Activated B cell treated with CpG ODN at 0.5 μM for 24 hours (primary cell): ENCODE results near the gene PRUNE2. TPM values are rescaled to one million over a fixed set of nuclear protein-coding genes. Genes with fewer than 3 reads are reported as not detected.

Source experiments
- ATAC-seq: fragments of 200-7000 bp; cut with Tn5 transposase; one replicate; pipeline ENCODE4 v1.10.0; 2021; ENCODE audit warnings: low read depth, mild to moderate bottlenecking, moderate library complexity
- CTCF ChIA-PET: fragments of 350-600 bp; sonication (Branson Sonifier 250); formaldehyde crosslinking; loops from one replicate; lab custom pipeline; 2021; ENCODE audit warnings: antibody characterized with exemption; lab: Charles Lee
- POLR2A ChIA-PET: fragments of 350-600 bp; sonication (Branson Sonifier 250); formaldehyde crosslinking; loops from one replicate; lab custom pipeline; 2021; ENCODE audit warnings: antibody characterized with exemption; lab: Charles Lee
- DNase-seq: peaks from one replicate; pipeline ENCODE4 v3.0.0; 2022
- H3K27ac Mint-ChIP-seq: one replicate; pipeline ENCODE4 v1.8.0; 2020; ENCODE audit warnings: mixed read lengths
- H3K27me3 Mint-ChIP-seq: one replicate; pipeline ENCODE4 v1.8.0; 2021; ENCODE audit warnings: mixed read lengths
- H3K36me3 Mint-ChIP-seq: one replicate; pipeline ENCODE4 v1.8.0; 2021; ENCODE audit warnings: low read depth, mixed read lengths
- H3K4me1 Mint-ChIP-seq: one replicate; pipeline ENCODE4 v1.8.0; 2021; ENCODE audit warnings: mixed read lengths
- H3K4me3 Mint-ChIP-seq: one replicate; pipeline ENCODE4 v1.8.0; 2020; ENCODE audit warnings: mild to moderate bottlenecking, mixed read lengths
- H3K9me3 Mint-ChIP-seq: one replicate; pipeline ENCODE4 v1.8.0; 2020; ENCODE audit warnings: mixed read lengths
- intact Hi-C: fragments of 100-400 bp; cut with micrococcal nuclease; formaldehyde crosslinking; loops from one replicate; pipeline ENCODE4 v1.15.1; 2024
- total RNA-seq: library from RNA; stranded (reverse); gene quantifications from 2 replicates; pipeline ENCODE4 v1.2.3, GENCODE V29; 2022
- TF ChIP-seq, protein P1 (sequence below): fragments of 200-600 bp; IDR thresholded peaks from one replicate; pipeline ENCODE4 v1.8.0; 2022; ENCODE audit warnings: antibody characterized with exemption, mild to moderate bottlenecking

PRUNE2 gene
- total RNA-seq, 1 donor from 2014 or later = not detected

DNA sequence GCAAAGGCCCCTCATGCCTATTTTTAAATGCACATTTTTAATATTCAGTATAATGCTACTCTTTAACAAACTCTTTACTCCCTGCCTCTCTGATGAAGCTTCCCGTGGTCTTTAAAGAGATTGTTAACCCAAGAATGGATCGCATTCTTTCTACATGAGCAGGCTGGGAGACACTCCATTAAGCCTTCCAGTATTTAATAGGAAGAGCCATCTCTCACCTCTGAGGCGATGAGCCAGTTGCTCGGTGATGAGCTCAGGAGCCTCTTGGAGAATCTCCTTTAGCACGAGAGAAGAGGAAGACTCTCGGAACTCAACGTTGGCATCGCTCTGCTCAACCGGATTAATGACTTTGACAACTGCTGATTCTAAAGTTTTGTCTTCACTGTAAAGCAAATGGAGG lies 59.6 kb downstream of the PRUNE2 start:
- Mint-ChIP-seq H3K4me1 (no peaks in the 10 kb centered on the region), H3K27ac (no peak overlapping the region), H3K36me3 (no peaks in the 10 kb centered on the region), H3K27me3 (peaks cover 5% of the 10 kb centered on the region), H3K9me3 (no peaks in the 10 kb centered on the region), H3K4me3 (no peak overlapping the region)
- TF ChIP-seq, protein P1, sequence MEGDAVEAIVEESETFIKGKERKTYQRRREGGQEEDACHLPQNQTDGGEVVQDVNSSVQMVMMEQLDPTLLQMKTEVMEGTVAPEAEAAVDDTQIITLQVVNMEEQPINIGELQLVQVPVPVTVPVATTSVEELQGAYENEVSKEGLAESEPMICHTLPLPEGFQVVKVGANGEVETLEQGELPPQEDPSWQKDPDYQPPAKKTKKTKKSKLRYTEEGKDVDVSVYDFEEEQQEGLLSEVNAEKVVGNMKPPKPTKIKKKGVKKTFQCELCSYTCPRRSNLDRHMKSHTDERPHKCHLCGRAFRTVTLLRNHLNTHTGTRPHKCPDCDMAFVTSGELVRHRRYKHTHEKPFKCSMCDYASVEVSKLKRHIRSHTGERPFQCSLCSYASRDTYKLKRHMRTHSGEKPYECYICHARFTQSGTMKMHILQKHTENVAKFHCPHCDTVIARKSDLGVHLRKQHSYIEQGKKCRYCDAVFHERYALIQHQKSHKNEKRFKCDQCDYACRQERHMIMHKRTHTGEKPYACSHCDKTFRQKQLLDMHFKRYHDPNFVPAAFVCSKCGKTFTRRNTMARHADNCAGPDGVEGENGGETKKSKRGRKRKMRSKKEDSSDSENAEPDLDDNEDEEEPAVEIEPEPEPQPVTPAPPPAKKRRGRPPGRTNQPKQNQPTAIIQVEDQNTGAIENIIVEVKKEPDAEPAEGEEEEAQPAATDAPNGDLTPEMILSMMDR = no peak
- POLR2A ChIA-PET = no interaction called here
- ATAC-seq (no peak), DNase-seq (no peak)
- intact Hi-C loops = no loop called here
- CTCF ChIA-PET = no interaction called here

DNA sequence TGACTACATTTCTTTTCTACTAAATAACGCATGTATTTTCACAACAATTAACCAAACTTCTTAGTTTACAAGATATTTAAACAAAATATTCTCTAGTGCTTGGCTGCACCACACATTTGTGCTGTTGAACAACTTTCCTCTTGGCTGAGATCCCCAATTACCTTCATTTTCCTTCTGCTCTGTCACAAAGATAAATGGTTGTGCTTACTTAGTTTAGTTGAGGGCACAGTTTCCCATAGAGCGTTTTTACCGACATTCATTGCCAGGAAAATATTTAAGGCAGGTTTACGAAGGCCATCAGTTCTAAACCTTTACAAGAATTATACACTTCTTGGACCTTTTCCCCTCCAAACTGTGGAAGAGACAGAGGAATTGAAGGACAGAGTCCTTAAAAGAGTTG lies 60.7 kb downstream of the PRUNE2 start:
- Mint-ChIP-seq H3K27me3 (peaks cover 5% of the 10 kb centered on the region), H3K4me1 (no peaks in the 10 kb centered on the region), H3K36me3 (no peaks in the 10 kb centered on the region), H3K27ac (no peak overlapping the region), H3K9me3 (no peaks in the 10 kb centered on the region), H3K4me3 (no peak overlapping the region)
- TF ChIP-seq, protein P1 = no peak
- ChIA-PET CTCF (no interaction called here), POLR2A (interaction anchor here (0.7 kb wide), 1 partner anchor 135 kb away, joined by 6 read pairs; no protein-coding TSS in a partner anchor)
- intact Hi-C loops = no loop called here
- no peak for DNase-seq
- no peak for ATAC-seq

DNA sequence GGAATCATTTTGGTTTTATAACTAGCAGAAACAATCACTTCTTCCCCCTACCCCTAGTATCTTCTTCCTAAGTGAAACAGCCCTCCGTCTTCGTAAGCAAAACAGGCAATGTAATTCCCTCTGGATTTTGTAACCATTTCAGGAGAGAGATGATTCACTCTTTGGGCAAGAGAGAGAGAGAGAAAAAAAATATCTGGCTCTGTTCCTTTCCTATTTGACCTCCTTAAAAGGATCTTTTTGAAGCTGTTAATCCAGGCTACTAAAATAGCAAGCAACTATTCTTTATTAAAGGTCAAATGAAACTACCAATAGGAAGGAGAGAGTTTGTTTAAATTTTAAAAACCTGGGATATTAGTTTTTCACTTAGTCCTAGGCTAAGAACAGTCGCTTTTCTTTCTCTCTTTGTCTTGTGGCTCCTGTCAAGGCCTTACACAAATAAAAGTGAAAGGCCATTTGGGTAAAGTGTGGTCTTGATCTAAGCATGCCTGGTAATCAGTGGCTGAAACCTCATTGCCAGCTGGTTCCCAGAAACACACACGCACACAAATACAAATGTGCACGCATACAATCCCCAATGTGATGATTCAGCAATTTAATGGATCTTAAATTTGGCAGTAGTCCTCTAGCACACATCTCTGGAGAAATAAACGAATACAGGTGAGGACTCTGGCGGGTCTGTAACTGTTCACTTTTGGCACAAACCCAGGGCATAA lies 70.2 kb downstream of the PRUNE2 start:
- Mint-ChIP-seq H3K4me3 (no peak overlapping the region), H3K36me3 (no peaks in the 10 kb centered on the region), H3K4me1 (no peaks in the 10 kb centered on the region), H3K27ac (no peak overlapping the region), H3K27me3 (peaks cover 2% of the 10 kb centered on the region), H3K9me3 (no peaks in the 10 kb centered on the region)
- no peak for ATAC-seq
- intact Hi-C loops = no loop called here
- POLR2A ChIA-PET = no interaction called here
- CTCF ChIA-PET = no interaction called here
- TF ChIP-seq, protein P1 = no peak
- no peak for DNase-seq

DNA sequence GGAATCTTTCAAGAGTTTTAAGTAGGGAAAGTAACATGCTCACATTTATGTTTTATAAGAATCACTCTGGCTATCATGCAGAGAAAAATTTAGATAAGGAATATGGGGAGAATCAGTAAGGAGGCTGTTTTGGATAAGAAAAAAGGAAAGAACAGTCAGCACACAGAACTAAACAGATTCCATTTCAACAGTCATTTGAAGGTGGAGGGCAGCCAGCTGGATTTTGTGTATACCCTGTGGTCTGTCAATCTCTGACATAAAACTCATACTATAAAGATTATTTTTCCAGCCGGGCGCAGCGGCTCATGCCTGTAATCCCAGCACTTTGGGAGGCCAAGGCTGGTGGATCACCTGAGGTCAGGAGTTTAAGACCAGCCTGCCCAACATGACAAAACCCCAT lies 77.5 kb downstream of the PRUNE2 start:
- DNase-seq = no peak
- Mint-ChIP-seq H3K4me3 (no peak overlapping the region), H3K36me3 (no peaks in the 10 kb centered on the region), H3K4me1 (no peaks in the 10 kb centered on the region), H3K27me3 (peaks cover 8% of the 10 kb centered on the region), H3K27ac (no peak overlapping the region), H3K9me3 (no peaks in the 10 kb centered on the region)
- CTCF ChIA-PET = no interaction called here
- intact Hi-C loops = no loop called here
- ATAC-seq = no peak
- TF ChIP-seq, protein P1 = no peak
- POLR2A ChIA-PET = no interaction called here

DNA sequence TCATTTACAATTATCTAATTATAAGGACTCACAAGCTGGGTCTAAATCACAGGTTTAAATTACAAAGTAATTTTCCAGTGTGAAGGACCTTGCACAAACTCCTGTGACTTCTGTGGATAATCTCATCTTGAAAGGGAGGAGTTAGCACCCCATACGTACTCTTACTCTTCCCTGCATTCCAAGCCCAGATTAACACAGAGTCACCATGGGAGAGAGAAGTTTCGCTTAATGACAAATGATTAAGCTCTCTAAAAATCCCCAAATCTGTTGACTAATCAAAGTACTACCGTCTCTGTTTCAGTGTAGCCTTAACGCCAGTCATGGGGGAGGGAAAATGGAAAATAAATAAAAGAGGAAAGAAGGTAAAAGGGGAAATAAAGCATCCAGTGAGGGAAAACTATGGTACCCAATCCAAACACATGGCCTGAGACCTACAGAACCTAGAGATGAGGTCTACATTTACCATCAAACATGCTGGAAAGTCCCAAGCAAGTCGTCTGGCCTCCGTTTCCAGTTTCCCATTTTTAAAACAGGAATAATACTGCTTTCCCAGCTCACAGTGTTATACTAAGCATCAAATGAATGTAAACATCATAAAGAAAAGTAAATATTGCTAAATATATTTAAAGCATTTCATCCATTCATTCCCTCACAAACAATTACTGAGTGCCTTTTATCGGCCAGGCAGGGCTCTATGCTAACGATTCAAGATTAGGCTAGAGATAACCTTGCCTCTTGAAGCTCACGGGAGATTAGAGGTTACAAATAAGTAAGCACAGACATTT lies 78.4 kb downstream of the PRUNE2 start:
- DNase-seq (no peak), ATAC-seq (no peak)
- POLR2A ChIA-PET = no interaction called here
- Mint-ChIP-seq H3K36me3 (no peaks in the 10 kb centered on the region), H3K27ac (no peak overlapping the region), H3K4me3 (no peak overlapping the region), H3K27me3 (peaks cover 6% of the 10 kb centered on the region), H3K4me1 (no peaks in the 10 kb centered on the region), H3K9me3 (no peaks in the 10 kb centered on the region)
- CTCF ChIA-PET = no interaction called here
- intact Hi-C loops = no loop called here
- TF ChIP-seq, protein P1 = no peak
